ENCODE data around the gene CLDN7.

The CLDN7 gene

GRCh38 chr17:7266784-7267183 is 4.5 kb upstream of the CLDN7 start:
- TF ChIP-seq, protein P1, sequence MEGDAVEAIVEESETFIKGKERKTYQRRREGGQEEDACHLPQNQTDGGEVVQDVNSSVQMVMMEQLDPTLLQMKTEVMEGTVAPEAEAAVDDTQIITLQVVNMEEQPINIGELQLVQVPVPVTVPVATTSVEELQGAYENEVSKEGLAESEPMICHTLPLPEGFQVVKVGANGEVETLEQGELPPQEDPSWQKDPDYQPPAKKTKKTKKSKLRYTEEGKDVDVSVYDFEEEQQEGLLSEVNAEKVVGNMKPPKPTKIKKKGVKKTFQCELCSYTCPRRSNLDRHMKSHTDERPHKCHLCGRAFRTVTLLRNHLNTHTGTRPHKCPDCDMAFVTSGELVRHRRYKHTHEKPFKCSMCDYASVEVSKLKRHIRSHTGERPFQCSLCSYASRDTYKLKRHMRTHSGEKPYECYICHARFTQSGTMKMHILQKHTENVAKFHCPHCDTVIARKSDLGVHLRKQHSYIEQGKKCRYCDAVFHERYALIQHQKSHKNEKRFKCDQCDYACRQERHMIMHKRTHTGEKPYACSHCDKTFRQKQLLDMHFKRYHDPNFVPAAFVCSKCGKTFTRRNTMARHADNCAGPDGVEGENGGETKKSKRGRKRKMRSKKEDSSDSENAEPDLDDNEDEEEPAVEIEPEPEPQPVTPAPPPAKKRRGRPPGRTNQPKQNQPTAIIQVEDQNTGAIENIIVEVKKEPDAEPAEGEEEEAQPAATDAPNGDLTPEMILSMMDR (IDR thresholded peaks at IDR 0.05; ENCODE audit: extremely low read depth, missing control alignments), result no peak

GRCh38 chr17:7263801-7264078 is 1.5 kb upstream of the CLDN7 start:
- TF ChIP-seq, protein P1 (IDR thresholded peaks at IDR 0.05; ENCODE audit: extremely low read depth, missing control alignments), result no peak
- no peak for DNase-seq (ENCODE audit: low spot score)

More at GRCh38 chr17:7266784-7267183, 4.5 kb upstream of the CLDN7 start:
- no peak for DNase-seq (ENCODE audit: low spot score)

- TF ChIP-seq, protein P1 (IDR thresholded peaks at IDR 0.05; ENCODE audit: extremely low read depth, missing control alignments), result no peak
- peak; percentile 40 for DNase-seq (ENCODE audit: low spot score)
These were observed 890 bp upstream of the CLDN7 start for GRCh38 chr17:7262935-7263800.

- TF ChIP-seq, protein P1 (IDR thresholded peaks at IDR 0.05; ENCODE audit: extremely low read depth, missing control alignments), result no peak
- peak; percentile 76 for DNase-seq (ENCODE audit: low spot score)
These were observed 693 bp downstream of the CLDN7 start for GRCh38 chr17:7261379-7262191.

GRCh38 chr17:7260651-7261378 is 1.5 kb downstream of the CLDN7 start:
- peak; percentile 71 for DNase-seq (ENCODE audit: low spot score)
- TF ChIP-seq, protein P1 (IDR thresholded peaks at IDR 0.05; ENCODE audit: extremely low read depth, missing control alignments), result no peak

DNA sequence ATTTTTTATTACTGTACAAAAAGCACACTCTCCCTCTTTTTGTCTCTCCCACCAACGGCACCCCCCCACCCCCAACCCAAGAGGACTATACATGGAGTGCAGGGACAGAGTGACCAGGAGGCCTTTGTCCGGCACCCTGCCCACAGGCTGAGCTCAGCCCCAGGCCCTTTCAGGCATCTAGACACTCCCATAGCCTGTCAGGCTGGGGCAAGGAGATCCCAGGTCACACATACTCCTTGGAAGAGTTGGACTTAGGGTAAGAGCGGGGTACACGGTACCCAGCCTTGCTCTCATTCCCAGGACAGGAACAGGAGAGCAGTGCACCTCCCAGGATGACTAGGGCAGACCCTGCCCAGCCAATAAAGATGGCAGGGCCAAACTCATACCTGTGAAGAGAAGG is 2.1 kb downstream of the CLDN7 start:
- no peak for DNase-seq (ENCODE audit: low spot score)
- TF ChIP-seq, protein P1 (IDR thresholded peaks at IDR 0.05; ENCODE audit: extremely low read depth, missing control alignments), result no peak

DNA sequence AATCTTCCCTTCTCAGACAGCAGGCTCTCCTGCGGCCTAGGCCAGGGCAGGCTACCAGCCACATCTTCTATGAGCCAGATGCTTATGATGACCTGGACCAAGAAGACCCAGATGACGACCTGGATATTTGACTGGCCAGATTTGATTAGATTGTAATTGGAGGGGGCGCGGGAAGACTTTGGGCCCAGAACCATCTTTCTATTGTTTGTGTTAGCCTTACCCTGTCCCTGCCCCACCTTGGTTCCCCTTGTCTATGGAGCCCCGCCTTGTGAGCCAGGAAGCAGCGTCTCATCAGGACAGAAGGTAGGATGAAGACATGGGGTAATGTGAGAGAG is 2.8 kb downstream of the CLDN7 start:
- TF ChIP-seq, protein P1 (IDR thresholded peaks at IDR 0.05; ENCODE audit: extremely low read depth, missing control alignments), result no peak
- DNase-seq (ENCODE audit: low spot score), result no peak
